Dedifferentiated amniotic fluid mesenchymal stem cell (primary cell): ENCODE results near the gene FAM168A.
"Not testable (repeated sequence)": the region's sequence is repeated elsewhere in the genome, so short reads cannot be mapped to it uniquely, and the experiment has no call there.

ENCODE experiments used
- DNase-seq: peaks from one replicate; pipeline ENCODE4 v3.0.0-alpha.2; 2016; ENCODE audit errors: extremely low spot score

FAM168A gene

GRCh38 chr11:73596547-73596946 is 1.4 kb downstream of the FAM168A start:
- no peak for DNase-seq

DNA sequence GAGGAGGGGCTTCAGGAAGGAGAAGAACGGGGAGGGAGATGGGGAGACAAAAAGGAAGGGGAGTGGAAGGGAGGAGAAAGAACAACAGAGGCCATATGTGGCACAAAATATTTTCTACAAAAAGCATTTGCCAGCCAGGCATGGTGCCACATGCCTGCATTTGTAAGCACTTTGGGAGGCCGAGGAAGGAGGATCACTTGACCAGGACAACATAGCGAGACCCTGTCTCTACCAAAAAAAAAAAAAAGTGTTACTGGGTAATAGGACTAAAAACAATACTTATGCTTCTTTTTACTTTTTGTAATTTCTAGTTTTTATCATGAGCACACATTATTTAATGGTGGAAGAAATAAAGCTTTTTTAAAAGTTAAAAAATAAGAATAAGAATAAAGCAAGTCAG is 5.3 kb downstream of the FAM168A start:
- no peak for DNase-seq

GRCh38 chr11:73591743-73592142 is 6.2 kb downstream of the FAM168A start:
- DNase-seq = no peak

DNA sequence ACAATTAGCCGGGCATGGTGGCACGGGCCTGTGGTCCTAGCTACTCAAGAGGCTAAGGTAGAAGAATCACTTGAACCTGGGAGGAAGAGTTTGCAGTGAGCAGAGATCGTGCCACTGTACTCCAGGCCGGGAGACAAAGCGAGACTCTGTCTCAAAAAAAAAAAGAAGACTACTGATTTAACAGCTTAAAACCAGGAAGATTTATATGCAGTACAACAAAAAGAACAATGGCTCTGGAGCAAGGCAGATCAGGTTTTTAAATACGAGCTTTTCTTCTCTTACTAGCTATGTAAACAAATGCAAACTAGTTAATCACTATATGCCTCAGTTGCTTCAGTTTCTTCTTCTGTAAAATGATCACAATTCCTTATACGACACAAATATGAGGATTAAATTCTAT is 6.9 kb downstream of the FAM168A start:
- DNase-seq = no peak

- DNase-seq = no peak
These were observed 11.1 kb downstream of the FAM168A start for GRCh38 chr11:73586791-73587190.

DNA sequence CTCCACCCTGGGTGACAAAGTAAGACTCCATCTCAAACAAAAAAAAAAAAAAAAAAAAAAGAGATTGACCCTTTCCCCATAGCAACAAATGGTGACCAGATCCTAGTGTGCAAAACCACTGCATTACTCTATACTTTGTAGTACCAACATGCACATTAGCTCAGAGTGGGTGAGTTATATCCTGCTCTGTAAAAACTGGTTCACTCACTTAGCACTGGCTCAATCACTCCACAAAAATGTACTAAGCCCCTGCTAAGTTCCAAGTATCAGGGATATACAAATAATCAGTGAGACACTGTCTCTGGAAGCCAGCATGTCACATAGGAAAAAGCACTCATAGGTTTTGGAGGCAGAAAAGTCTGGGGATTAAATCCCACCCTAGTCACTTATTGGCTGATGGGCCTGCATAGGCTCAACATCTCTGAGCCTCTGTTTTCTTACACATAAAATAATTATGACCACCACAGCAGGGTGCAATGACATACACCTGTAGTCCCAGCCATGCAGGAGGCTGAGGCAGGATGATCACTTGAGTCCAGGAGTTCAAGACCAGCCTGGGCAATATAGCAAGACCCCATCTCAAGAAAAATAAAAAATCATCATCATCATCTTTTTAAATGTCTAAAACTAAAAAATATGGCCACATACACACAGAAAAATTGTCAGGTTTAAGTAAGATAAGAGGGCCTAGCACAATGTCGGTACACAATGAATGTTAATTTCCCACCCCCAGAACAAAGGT is 11.9 kb downstream of the FAM168A start:
- no peak for DNase-seq

DNA sequence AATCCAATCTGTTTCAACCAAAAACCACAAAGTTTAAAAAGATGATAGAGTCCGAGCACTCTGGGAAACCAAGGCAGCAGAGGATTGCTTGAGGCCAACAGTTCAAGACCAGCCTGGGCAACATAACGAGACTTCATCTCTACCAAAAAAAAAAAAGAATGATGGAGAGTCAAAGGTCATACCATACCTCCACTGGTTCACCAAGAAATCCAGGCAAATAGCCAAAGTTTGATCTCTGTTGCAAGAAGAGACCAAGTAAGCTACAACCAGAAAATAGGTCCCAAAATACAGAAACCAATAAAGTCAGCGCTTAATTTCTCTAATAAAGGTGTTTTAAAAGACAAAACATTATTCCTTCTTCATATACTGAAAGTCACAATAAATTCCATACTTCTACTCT is 13.1 kb downstream of the FAM168A start:
- DNase-seq = no peak

GRCh38 chr11:73582653-73583052 is 15.3 kb downstream of the FAM168A start:
- no peak for DNase-seq

GRCh38 chr11:73580749-73581148 is 17.2 kb downstream of the FAM168A start:
- not testable (repeated sequence) for DNase-seq

GRCh38 chr11:73579641-73580434 is 18.1 kb downstream of the FAM168A start:
- no peak for DNase-seq

DNA sequence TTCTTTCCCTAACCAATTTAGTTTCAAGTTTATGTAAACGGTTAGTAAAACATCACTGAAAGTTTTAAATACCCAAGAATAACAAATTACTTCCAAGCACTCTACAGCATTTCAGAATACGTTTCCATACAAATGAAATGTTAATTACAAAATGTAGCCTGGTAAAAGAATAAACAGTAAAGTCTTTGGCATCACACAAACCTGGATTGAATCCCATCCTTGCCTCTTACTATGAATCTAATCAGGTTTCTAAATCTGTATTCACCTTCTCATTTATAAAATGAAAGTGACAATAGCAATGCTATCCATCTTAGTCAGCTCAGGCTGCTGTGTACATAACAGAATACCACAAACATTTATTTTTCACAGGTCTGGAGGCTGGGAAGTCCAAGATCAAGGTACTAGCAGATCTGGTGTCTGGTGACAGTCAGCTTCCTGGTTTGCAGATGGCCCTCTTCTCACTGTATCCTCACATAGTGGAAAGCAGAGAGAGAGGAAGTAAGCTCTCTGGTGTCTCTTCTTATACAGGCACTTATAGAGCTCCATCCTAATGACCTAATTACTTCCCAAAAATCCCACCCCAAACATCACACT is 19.2 kb downstream of the FAM168A start:
- no peak for DNase-seq

DNA sequence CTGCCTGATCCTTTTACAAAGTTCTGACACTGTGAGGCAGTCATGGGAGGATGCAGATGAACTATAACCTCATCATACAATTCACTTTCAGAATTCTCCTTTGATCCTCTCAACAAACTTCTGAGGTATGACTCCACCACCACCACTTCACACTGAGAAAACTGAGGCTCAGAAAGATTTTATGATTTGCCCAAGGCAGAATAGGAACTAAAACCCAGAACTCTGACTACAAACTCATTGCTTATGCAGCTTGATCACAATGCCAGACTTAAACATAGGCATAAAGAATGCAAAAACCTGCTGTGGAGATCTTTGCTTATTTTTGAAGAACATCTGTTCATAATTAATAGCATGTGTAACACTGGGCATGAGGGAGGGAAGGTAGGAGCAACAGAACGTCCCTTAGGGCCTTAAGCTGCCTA is 20.4 kb downstream of the FAM168A start:
- DNase-seq = peak; percentile 25

DNA sequence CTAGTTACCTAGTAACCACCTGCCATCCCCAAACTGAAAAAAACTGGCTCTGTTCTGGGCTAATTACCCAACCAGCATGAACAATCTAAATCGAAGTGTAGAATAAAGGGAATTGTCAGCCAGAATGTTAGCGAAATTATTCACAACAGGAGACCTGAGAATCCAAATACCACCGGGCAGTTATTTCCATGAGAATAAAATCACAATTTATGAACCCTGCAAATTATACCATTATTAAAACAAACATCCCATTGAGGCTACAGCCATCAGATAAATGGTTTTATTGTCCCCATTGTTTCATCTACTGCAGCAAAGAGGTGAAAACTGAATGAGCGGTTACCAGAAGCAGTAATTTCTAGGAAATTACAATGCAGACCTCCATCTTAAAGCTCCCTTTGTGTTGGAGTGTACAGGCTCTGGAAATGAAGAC is 21.7 kb downstream of the FAM168A start:
- DNase-seq = no peak

DNA sequence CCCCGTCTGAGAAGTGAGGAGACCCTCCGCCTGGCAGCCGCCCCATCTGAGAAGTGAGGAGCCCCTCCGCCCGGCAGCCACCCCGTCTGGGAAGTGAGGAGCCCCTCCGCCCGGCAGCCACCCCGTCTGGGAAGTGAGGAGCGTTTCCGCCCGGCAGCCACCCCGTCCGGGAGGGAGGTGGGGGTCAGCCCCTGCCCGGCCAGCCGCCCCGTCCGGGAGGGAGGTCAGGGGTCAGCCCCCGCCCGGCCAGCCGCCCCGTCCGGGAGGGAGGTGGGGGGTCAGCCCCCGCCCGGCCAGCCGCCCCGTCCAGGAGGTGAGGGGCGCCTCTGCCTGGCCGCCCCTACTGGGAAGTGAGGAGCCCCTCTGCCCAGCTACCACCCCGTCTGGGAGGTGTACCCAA is 25.9 kb downstream of the FAM168A start:
- DNase-seq = not testable (repeated sequence)

GRCh38 chr11:73570415-73571114 is 27.3 kb downstream of the FAM168A start:
- DNase-seq = no peak

GRCh38 chr11:73566977-73567755 is 30.7 kb downstream of the FAM168A start:
- no peak for DNase-seq

- DNase-seq = no peak
These were observed 31.5 kb downstream of the FAM168A start for GRCh38 chr11:73566422-73566821.

DNA sequence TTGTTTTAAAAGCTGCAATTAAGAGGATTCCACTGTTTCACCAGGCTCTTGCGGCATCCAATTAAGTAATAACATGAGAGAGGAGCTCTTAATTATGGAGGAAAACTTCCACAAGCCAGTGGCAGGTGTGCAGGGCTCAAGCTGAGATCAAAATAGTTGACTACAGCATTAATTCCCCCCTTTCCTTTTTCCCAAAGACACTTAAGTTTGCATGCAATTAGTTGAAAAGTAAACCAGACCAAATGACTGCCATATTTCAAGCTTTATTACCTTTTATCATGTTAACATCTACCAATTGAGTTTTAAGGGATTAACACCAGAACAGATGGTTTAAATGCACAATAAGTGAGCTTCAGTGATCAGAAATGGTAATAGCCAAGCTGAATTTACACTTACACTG is 32.1 kb downstream of the FAM168A start:
- no peak for DNase-seq

DNA sequence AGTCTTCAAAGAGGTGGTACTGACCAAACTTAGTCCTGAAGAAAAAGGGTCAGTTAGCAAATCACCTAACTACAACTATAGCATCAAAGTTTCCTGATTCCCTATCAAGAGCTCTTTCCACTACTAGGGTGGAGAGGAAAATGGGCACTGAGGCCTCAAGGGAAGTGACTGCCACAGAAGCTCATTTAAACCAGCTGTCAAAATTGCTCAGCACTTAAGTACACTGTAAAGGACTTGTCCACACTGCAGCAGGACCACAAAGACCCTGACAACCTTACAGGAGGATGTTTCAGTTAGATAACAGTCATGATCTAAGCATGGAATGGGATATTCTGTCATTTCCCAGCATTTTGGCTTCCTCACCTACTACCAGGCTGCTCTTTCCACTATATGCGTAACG is 33.0 kb downstream of the FAM168A start:
- no peak for DNase-seq

- DNase-seq = no peak
These were observed 34.2 kb downstream of the FAM168A start for GRCh38 chr11:73563539-73564200.

GRCh38 chr11:73559743-73560142 is 38.2 kb downstream of the FAM168A start:
- no peak for DNase-seq
